WTC11 (cell line): ENCODE measurements around the gene MAB21L3. TPM values are rescaled to one million over a fixed set of nuclear protein-coding genes. Genes with fewer than 3 reads are reported as not detected.

Source experiments
- ATAC-seq: fragments of 200-7000 bp; cut with Tn5 transposase; 2 replicates; pipeline ENCODE4 v1.10.0; 2021; ENCODE audit warnings: mild to moderate bottlenecking, moderate library complexity
- CTCF ChIA-PET: fragments of 300-600 bp; sonication (Branson Sonifier 250); formaldehyde crosslinking; loops from one replicate; lab custom pipeline; 2021; ENCODE audit warnings: antibody characterized with exemption; lab: Charles Lee
- POLR2A ChIA-PET: fragments of 350-600 bp; sonication (Branson Sonifier 250); formaldehyde crosslinking; loops from one replicate; lab custom pipeline; 2021; ENCODE audit warnings: antibody characterized with exemption; lab: Charles Lee
- DNase-seq: peaks from one replicate; pipeline ENCODE4 v3.0.0; 2021; ENCODE audit warnings: low spot score
- H3K27ac Mint-ChIP-seq: 2 replicates; pipeline ENCODE4 v1.8.0; 2021; ENCODE audit warnings: mixed read lengths
- H3K27me3 Mint-ChIP-seq: 2 replicates; pipeline ENCODE4 v1.8.0; 2021; ENCODE audit warnings: low read depth, mild to moderate bottlenecking, moderate library complexity, mixed read lengths
- H3K36me3 Mint-ChIP-seq: 2 replicates; pipeline ENCODE4 v1.8.0; 2021; ENCODE audit warnings: mixed read lengths
- H3K4me1 Mint-ChIP-seq: 2 replicates; pipeline ENCODE4 v1.8.0; 2022; ENCODE audit warnings: mixed read lengths
- H3K4me3 Mint-ChIP-seq: 2 replicates; pipeline ENCODE4 v1.8.0; 2021; ENCODE audit warnings: mild to moderate bottlenecking, moderate library complexity, mixed read lengths
- H3K9me3 Mint-ChIP-seq: 2 replicates; pipeline ENCODE4 v1.8.0; 2021; ENCODE audit warnings: mixed read lengths
- FOXP1 ChIP-seq: sonication (generic); formaldehyde crosslinking; IDR thresholded peaks from 2 replicates; pipeline ENCODE4 v1.8.0; 2022; ENCODE audit warnings: missing genetic modification reagents, mild to moderate bottlenecking, moderate library complexity, borderline replicate concordance
- JUN ChIP-seq: sonication (generic); formaldehyde crosslinking; IDR thresholded peaks from 2 replicates; pipeline ENCODE4 v1.8.0; 2023; ENCODE audit warnings: mild to moderate bottlenecking, missing genetic modification reagents
- KAT7 ChIP-seq: sonication (generic); formaldehyde crosslinking; IDR thresholded peaks from 2 replicates; pipeline ENCODE4 v1.8.1; 2023; ENCODE audit warnings: missing genetic modification reagents, mild to moderate bottlenecking, borderline replicate concordance
- NR2C2 ChIP-seq: sonication (generic); formaldehyde crosslinking; IDR thresholded peaks from 2 replicates; pipeline ENCODE4 v1.8.0; 2022; ENCODE audit warnings: mild to moderate bottlenecking, missing genetic modification reagents
- RELA ChIP-seq: sonication (generic); formaldehyde crosslinking; IDR thresholded peaks from 2 replicates; pipeline ENCODE4 v1.8.1; 2022; ENCODE audit warnings: missing genetic modification reagents, mild to moderate bottlenecking, borderline replicate concordance
- SMAD4 ChIP-seq: sonication (generic); formaldehyde crosslinking; IDR thresholded peaks from 2 replicates; pipeline ENCODE4 v1.8.0; 2022; ENCODE audit warnings: mild to moderate bottlenecking, missing genetic modification reagents
- SOX15 ChIP-seq: fragments of 250-450 bp; sonication (Bioruptor Pico); IDR thresholded peaks from 2 replicates; pipeline ENCODE4 v1.9.0; 2021; ENCODE audit warnings: mild to moderate bottlenecking
- TP53 ChIP-seq: sonication (generic); formaldehyde crosslinking; IDR thresholded peaks from 2 replicates; pipeline ENCODE4 v1.8.1; 2023; ENCODE audit warnings: mild to moderate bottlenecking, missing genetic modification reagents
- ZNF121 ChIP-seq: sonication (generic); formaldehyde crosslinking; IDR thresholded peaks from 2 replicates; pipeline ENCODE4 v1.8.0; 2023; ENCODE audit warnings: missing genetic modification reagents
- ZNF219 ChIP-seq: sonication (generic); formaldehyde crosslinking; IDR thresholded peaks from 2 replicates; pipeline ENCODE4 v1.8.0; 2023; ENCODE audit warnings: missing genetic modification reagents, mild to moderate bottlenecking, borderline replicate concordance
- ZNF232 ChIP-seq: sonication (generic); formaldehyde crosslinking; IDR thresholded peaks from 2 replicates; pipeline ENCODE4 v1.8.0; 2022; ENCODE audit warnings: mild to moderate bottlenecking, missing genetic modification reagents
- ZNF263 ChIP-seq: sonication (generic); formaldehyde crosslinking; IDR thresholded peaks from 2 replicates; pipeline ENCODE4 v1.8.1; 2022; ENCODE audit warnings: low read depth, mild to moderate bottlenecking, moderate library complexity, missing genetic modification reagents
- ZNF416 ChIP-seq: fragments of 250-450 bp; sonication (Bioruptor Pico); IDR thresholded peaks from 2 replicates; pipeline ENCODE4 v1.9.0; 2021; ENCODE audit warnings: mild to moderate bottlenecking, inconsistent platforms
- ZNF671 ChIP-seq: fragments of 250-450 bp; sonication (Bioruptor Pico); IDR thresholded peaks from 2 replicates; pipeline ENCODE4 v1.8.0; 2021; ENCODE audit warnings: mild to moderate bottlenecking
- total RNA-seq: library from RNA; stranded (reverse); gene quantifications from 3 replicates; pipeline ENCODE4 v1.2.3, GENCODE V29; 2021
- TF ChIP-seq, protein P1 (sequence below): sonication (generic); formaldehyde crosslinking; IDR thresholded peaks from 2 replicates; pipeline ENCODE4 v1.8.1; 2023; ENCODE audit warnings: mild to moderate bottlenecking, missing genetic modification reagents, moderate library complexity
- TF ChIP-seq, protein P2 (sequence below): sonication (generic); formaldehyde crosslinking; IDR thresholded peaks from 2 replicates; pipeline ENCODE4 v1.8.1; 2022; ENCODE audit warnings: low read depth, mild to moderate bottlenecking, moderate library complexity, missing genetic modification reagents, borderline replicate concordance
- TF ChIP-seq, protein P3 (sequence below): sonication (generic); formaldehyde crosslinking; IDR thresholded peaks from 2 replicates; pipeline ENCODE4 v1.8.0; 2022; ENCODE audit warnings: mild to moderate bottlenecking, missing genetic modification reagents
- TF ChIP-seq, protein P4 (sequence below): sonication (generic); formaldehyde crosslinking; IDR thresholded peaks from 2 replicates; pipeline ENCODE4 v1.8.0; 2022; ENCODE audit warnings: mild to moderate bottlenecking, missing genetic modification reagents
- TF ChIP-seq, protein P5 (sequence below): fragments of 250-450 bp; sonication (Bioruptor Pico); IDR thresholded peaks from 2 replicates; pipeline ENCODE4 v1.9.0; 2021; ENCODE audit warnings: mild to moderate bottlenecking
- TF ChIP-seq, protein P6 (sequence below): sonication (generic); formaldehyde crosslinking; IDR thresholded peaks from 2 replicates; pipeline ENCODE4 v1.8.1; 2023; ENCODE audit warnings: mild to moderate bottlenecking, missing genetic modification reagents
- TF ChIP-seq, protein P7 (sequence below): sonication (generic); formaldehyde crosslinking; IDR thresholded peaks from 2 replicates; pipeline ENCODE4 v1.8.1; 2023; ENCODE audit warnings: mild to moderate bottlenecking, moderate library complexity, missing genetic modification reagents

The MAB21L3 gene
- total RNA-seq, 1 experiment from 2014 or later, result not detected

DNA sequence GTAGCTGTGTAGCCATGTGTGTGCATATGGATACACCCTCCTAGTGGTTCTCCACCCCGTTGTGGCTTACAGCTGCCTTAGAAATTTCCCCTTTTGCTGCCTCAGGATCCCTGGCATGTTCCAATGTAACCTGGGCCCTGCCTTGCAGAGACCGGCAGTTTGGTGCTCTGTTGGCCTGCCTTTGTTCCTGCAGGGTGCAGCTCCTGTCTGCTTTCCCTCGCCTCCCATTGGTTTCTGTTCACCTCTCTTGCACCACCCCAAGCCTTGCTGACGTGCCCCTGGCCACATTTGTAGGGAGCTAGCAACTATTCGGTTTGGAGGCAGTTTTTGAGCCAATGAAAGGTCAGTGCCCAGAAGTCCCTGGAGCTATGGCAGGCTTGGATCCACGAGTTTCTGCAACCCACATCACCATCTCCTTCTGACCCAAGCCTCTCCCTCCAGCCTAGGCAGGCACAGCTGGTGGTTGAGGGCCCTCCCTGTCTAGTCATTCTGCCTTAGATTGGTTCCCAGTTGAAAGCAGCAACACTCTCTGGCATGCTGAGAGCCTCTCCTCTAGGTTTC is 54.9 kb downstream of the MAB21L3 start (continued):
- TF ChIP-seq, protein P1, sequence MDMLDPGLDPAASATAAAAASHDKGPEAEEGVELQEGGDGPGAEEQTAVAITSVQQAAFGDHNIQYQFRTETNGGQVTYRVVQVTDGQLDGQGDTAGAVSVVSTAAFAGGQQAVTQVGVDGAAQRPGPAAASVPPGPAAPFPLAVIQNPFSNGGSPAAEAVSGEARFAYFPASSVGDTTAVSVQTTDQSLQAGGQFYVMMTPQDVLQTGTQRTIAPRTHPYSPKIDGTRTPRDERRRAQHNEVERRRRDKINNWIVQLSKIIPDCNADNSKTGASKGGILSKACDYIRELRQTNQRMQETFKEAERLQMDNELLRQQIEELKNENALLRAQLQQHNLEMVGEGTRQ (CRISPR knock-in tag), result no peak
- TF ChIP-seq ZNF416 (CRISPR knock-in tag), result no peak
- no peak for TF ChIP-seq ZNF232
- TF ChIP-seq KAT7 (CRISPR knock-in tag), result no peak
- no peak for TF ChIP-seq ZNF121 (CRISPR knock-in tag)
- TF ChIP-seq, protein P2, sequence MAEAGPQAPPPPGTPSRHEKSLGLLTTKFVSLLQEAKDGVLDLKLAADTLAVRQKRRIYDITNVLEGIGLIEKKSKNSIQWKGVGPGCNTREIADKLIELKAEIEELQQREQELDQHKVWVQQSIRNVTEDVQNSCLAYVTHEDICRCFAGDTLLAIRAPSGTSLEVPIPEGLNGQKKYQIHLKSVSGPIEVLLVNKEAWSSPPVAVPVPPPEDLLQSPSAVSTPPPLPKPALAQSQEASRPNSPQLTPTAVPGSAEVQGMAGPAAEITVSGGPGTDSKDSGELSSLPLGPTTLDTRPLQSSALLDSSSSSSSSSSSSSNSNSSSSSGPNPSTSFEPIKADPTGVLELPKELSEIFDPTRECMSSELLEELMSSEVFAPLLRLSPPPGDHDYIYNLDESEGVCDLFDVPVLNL (CRISPR knock-in tag), result no peak
- TF ChIP-seq, protein P3, sequence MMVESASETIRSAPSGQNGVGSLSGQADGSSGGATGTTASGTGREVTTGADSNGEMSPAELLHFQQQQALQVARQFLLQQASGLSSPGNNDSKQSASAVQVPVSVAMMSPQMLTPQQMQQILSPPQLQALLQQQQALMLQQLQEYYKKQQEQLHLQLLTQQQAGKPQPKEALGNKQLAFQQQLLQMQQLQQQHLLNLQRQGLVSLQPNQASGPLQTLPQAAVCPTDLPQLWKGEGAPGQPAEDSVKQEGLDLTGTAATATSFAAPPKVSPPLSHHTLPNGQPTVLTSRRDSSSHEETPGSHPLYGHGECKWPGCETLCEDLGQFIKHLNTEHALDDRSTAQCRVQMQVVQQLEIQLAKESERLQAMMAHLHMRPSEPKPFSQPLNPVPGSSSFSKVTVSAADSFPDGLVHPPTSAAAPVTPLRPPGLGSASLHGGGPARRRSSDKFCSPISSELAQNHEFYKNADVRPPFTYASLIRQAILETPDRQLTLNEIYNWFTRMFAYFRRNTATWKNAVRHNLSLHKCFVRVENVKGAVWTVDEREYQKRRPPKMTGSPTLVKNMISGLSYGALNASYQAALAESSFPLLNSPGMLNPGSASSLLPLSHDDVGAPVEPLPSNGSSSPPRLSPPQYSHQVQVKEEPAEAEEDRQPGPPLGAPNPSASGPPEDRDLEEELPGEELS (CRISPR knock-in tag), result no peak
- TF ChIP-seq, all 79 proteins: peak for 0

DNA sequence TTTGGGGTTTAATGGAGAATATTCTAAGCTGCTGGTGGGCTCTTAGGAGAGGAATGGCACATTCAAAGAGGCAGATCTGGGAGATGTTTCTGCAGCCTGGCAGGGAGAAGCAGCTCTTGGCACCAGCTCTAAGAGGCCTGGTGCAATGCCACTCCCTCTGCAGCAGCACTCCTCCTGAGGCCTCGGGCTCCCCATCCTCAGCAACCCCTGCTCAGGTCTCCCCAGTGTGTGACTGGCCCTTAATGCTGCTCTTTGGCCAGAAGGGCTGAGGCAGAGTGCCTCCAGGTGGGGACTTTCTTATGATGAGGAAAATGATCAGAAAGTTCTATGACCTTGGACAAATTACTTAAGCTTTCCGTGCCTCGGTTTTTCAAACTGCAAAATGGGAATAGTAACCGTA is 55.5 kb downstream of the MAB21L3 start:
- no peak overlapping the region for H3K27ac Mint-ChIP-seq
- no peak overlapping the region for H3K4me3 Mint-ChIP-seq
- DNase-seq (no peak), ATAC-seq (no peak)
- peaks cover 24% of the 10 kb centered on the region for H3K4me1 Mint-ChIP-seq
- POLR2A ChIA-PET, result interaction anchor here (1.3 kb wide), 1 partner anchor 12 kb away, joined by 3 read pairs; no protein-coding TSS in a partner anchor
- no peaks in the 10 kb centered on the region for H3K36me3 Mint-ChIP-seq
- CTCF ChIA-PET, result interaction anchor here (0.8 to 4.4 kb wide), 5 partner anchors 12 to 506 kb away, joined by 3 to 29 read pairs (median 4); no protein-coding TSS in a partner anchor
- H3K9me3 Mint-ChIP-seq, result no peaks in the 10 kb centered on the region; the same call in 1 of the 2 replicates
- TF ChIP-seq, protein P4, sequence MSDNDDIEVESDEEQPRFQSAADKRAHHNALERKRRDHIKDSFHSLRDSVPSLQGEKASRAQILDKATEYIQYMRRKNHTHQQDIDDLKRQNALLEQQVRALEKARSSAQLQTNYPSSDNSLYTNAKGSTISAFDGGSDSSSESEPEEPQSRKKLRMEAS (CRISPR knock-in tag), result no peak
- no peak for TF ChIP-seq ZNF263
- no peak for TF ChIP-seq ZNF219 (CRISPR knock-in tag)
- TF ChIP-seq, protein P5, sequence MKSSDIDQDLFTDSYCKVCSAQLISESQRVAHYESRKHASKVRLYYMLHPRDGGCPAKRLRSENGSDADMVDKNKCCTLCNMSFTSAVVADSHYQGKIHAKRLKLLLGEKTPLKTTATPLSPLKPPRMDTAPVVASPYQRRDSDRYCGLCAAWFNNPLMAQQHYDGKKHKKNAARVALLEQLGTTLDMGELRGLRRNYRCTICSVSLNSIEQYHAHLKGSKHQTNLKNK (CRISPR knock-in tag), result no peak
- TF ChIP-seq, protein P6, sequence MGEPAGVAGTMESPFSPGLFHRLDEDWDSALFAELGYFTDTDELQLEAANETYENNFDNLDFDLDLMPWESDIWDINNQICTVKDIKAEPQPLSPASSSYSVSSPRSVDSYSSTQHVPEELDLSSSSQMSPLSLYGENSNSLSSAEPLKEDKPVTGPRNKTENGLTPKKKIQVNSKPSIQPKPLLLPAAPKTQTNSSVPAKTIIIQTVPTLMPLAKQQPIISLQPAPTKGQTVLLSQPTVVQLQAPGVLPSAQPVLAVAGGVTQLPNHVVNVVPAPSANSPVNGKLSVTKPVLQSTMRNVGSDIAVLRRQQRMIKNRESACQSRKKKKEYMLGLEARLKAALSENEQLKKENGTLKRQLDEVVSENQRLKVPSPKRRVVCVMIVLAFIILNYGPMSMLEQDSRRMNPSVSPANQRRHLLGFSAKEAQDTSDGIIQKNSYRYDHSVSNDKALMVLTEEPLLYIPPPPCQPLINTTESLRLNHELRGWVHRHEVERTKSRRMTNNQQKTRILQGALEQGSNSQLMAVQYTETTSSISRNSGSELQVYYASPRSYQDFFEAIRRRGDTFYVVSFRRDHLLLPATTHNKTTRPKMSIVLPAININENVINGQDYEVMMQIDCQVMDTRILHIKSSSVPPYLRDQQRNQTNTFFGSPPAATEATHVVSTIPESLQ (CRISPR knock-in tag), result no peak
- no peak for TF ChIP-seq ZNF671 (CRISPR knock-in tag)
- TF ChIP-seq JUN (CRISPR knock-in tag), result no peak
- no peak for TF ChIP-seq SMAD4 (CRISPR knock-in tag)
- TF ChIP-seq RELA (CRISPR knock-in tag), result no peak
- TF ChIP-seq FOXP1, result no peak
- TF ChIP-seq, protein P7, sequence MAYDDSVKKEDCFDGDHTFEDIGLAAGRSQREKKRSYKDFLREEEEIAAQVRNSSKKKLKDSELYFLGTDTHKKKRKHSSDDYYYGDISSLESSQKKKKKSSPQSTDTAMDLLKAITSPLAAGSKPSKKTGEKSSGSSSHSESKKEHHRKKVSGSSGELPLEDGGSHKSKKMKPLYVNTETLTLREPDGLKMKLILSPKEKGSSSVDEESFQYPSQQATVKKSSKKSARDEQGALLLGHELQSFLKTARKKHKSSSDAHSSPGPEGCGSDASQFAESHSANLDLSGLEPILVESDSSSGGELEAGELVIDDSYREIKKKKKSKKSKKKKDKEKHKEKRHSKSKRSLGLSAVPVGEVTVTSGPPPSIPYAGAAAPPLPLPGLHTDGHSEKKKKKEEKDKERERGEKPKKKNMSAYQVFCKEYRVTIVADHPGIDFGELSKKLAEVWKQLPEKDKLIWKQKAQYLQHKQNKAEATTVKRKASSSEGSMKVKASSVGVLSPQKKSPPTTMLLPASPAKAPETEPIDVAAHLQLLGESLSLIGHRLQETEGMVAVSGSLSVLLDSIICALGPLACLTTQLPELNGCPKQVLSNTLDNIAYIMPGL (CRISPR knock-in tag), result no peak
- TF ChIP-seq, protein P2 (CRISPR knock-in tag), result no peak
- no peak for TF ChIP-seq SOX15 (CRISPR knock-in tag)
- TF ChIP-seq NR2C2 (CRISPR knock-in tag), result no peak
- TF ChIP-seq TP53 (CRISPR knock-in tag), result no peak
- TF ChIP-seq, protein P3 (CRISPR knock-in tag), result no peak
- peaks cover 28% of the 10 kb centered on the region for H3K27me3 Mint-ChIP-seq
